ENCODE data around the gene EFCC1. TPM values are rescaled to one million over a fixed set of nuclear protein-coding genes. Genes with fewer than 3 reads are reported as not detected.
"Not testable (repeated sequence)": the region's sequence is repeated elsewhere in the genome, so short reads cannot be mapped to it uniquely, and the experiment has no call there.

The EFCC1 gene
- total RNA-seq, 2 experiments from 2014 or later, result not detected

DNA sequence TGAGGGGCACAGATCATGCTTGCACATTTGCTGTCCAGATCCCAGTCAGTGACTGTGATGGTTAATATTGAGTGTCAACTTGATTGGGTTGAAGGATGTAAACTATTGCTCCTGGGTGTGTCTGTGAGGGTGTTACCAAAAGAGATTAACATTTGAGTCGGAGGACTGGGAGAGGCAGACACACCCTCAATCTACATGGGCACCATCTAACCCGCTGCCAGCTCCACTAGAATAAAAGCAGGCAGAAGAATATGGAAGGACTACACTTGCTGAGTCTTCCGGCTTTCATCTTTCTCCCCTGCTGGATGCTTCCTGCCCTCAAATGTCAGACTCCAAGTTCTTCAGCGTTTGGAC is 64.6 kb downstream of the EFCC1 start:
- intact Hi-C loops (cut with micrococcal nuclease; ENCODE audit: unreplicated experiment), result no loop called here
- Histone ChIP-seq H4K20me1 (ENCODE audit: insufficient read depth, low read length) (no peaks in the 10 kb centered on the region), H3K4me2 (ENCODE audit: low read length) (no peak overlapping the region), H3K27ac (ENCODE audit: low read depth, low read length, poor library complexity, severe bottlenecking) (no peak overlapping the region), H3K79me2 (ENCODE audit: insufficient read depth, low read depth, low read length) (no peaks in the 10 kb centered on the region), H2AFZ (ENCODE audit: low read length) (no peak overlapping the region), H3K36me3 (ENCODE audit: insufficient read depth, low read length) (no peaks in the 10 kb centered on the region), H3K4me3 (ENCODE audit: low read depth, low read length, poor library complexity, severe bottlenecking) (no peak overlapping the region), H3K9me2 (ENCODE audit: insufficient read depth, low read length) (no peaks in the 10 kb centered on the region), H3K4me1 (ENCODE audit: insufficient read depth, low read length, poor library complexity, severe bottlenecking) (peaks cover under 1% of the 10 kb centered on the region), H3K9me3 (ENCODE audit: low read length) (no peaks in the 10 kb centered on the region)
- TF ChIP-seq, protein P1, sequence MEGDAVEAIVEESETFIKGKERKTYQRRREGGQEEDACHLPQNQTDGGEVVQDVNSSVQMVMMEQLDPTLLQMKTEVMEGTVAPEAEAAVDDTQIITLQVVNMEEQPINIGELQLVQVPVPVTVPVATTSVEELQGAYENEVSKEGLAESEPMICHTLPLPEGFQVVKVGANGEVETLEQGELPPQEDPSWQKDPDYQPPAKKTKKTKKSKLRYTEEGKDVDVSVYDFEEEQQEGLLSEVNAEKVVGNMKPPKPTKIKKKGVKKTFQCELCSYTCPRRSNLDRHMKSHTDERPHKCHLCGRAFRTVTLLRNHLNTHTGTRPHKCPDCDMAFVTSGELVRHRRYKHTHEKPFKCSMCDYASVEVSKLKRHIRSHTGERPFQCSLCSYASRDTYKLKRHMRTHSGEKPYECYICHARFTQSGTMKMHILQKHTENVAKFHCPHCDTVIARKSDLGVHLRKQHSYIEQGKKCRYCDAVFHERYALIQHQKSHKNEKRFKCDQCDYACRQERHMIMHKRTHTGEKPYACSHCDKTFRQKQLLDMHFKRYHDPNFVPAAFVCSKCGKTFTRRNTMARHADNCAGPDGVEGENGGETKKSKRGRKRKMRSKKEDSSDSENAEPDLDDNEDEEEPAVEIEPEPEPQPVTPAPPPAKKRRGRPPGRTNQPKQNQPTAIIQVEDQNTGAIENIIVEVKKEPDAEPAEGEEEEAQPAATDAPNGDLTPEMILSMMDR (conservative IDR thresholded peaks at IDR 0.05; ENCODE audit: low read length), result no peak
- no peak for TF ChIP-seq EZH2phosphoT487 (IDR thresholded peaks at IDR 0.05; ENCODE audit: borderline replicate concordance, low read depth, low read length)
- ChIA-PET CTCF (ENCODE audit: unreplicated experiment) (no interaction called here), POLR2A (no interaction called here)
- no peak for DNase-seq (ENCODE audit: low spot score)
- no TSS peak for BruUV-seq (replicated peaks)

DNA sequence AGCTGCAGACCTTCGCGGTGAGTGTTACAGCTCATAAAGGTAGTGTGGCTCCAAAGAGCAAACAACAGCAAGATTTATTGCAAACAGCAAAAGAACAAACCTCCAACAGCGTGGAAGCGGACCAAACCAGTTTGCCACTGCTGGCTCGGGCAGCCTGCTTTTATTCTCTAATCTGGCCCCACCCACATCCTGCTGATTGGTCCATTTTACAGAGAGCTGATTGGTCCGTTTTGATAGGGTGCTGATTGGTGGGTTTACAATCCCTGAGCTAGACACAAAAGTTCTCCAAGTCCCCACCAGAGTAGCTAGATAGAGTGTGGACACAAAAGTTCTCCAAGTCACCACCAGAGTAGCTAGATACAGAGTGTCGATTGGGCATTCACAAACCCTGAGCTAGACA is 66.6 kb downstream of the EFCC1 start:
- BruUV-seq (replicated peaks); H3K4me1 ChIP-seq (ENCODE audit: insufficient read depth, low read length, poor library complexity, severe bottlenecking); H3K27ac ChIP-seq (ENCODE audit: low read depth, low read length, poor library complexity, severe bottlenecking); H3K79me2 ChIP-seq (ENCODE audit: insufficient read depth, low read depth, low read length); CTCF ChIA-PET (ENCODE audit: unreplicated experiment); DNase-seq (ENCODE audit: low spot score); H3K4me2 ChIP-seq (ENCODE audit: low read length); H3K9me2 ChIP-seq (ENCODE audit: insufficient read depth, low read length); intact Hi-C loops (cut with micrococcal nuclease; ENCODE audit: unreplicated experiment); H3K36me3 ChIP-seq (ENCODE audit: insufficient read depth, low read length); H4K20me1 ChIP-seq (ENCODE audit: insufficient read depth, low read length); H3K4me3 ChIP-seq (ENCODE audit: low read depth, low read length, poor library complexity, severe bottlenecking); H2AFZ ChIP-seq (ENCODE audit: low read length); H3K9me3 ChIP-seq (ENCODE audit: low read length): not testable (repeated sequence)
- POLR2A ChIA-PET, result interaction anchor here (0.8 kb wide), 1 partner anchor 51 kb away, joined by 4 read pairs; no protein-coding TSS in a partner anchor

DNA sequence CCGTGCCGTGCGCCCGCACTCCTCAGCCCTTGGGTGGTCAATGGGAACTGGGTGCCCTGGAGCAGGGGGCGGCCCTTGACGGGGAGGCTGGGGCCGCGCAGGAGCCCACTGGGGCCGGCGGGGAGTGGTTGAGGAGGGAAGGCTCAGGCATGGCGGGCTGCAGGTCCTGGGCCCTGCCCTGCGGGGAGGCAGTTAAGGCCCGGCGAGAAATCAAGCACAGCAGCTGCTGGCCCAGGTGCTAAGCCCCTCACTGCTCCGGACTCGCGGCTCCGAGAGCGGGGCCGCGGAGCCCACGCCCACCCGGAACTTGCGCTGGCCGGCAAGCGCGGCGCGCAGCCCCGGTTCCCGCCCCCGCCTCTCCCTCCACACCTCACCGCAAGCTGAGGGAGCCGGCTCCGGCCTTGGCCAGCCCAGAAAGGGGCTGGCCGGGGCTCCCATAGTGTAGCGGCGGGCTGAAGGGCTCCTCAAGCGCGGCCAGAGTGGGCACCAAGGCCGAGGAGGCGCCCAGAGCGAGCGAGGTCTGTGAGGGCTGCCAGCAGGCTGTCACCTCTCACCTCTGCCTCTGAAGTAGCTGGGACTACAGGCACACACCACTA is 67.3 kb downstream of the EFCC1 start:
- H2AFZ ChIP-seq (ENCODE audit: low read length), result no peak overlapping the region
- intact Hi-C loops (cut with micrococcal nuclease; ENCODE audit: unreplicated experiment), result no loop called here
- no peak overlapping the region for H3K4me2 ChIP-seq (ENCODE audit: low read length)

DNA sequence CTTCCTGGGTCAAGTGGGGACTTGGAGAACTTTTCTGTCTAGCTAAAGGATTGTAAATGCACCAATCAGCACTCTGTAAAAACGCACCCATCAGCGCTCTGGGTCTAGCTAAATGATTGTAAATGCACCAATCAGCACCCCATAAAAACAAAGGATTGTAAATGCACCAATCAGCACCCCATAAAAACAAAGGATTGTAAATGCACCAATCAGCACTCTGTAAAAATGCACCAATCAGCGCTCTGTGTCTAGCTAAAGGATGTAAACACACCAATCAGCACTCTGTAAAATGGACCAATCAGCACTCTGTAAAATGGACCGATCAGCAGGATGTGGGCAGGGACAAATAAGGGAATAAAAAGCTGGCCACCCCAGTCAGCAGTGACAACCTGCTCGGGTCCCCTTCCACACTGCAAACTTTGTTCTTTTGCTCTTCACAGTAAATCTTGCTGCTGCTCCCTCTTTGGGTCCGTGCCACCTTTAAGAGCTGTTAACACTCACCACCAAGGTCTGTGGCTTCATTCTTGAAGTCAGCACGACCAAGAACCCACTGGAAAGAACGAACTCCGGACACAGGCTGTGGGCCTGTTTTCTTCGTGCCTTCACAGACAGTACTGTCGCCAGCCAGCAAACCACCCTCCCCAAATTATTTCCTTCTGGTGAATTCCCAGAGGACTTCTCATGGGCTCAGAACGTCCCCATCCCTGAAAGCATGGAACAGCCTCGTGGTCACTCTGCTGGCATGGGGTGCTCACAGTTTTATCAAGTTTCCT is 68.4 kb downstream of the EFCC1 start:
- intact Hi-C loops (cut with micrococcal nuclease; ENCODE audit: unreplicated experiment); H2AFZ ChIP-seq (ENCODE audit: low read length); H3K4me1 ChIP-seq (ENCODE audit: insufficient read depth, low read length, poor library complexity, severe bottlenecking); CTCF ChIA-PET (ENCODE audit: unreplicated experiment); H3K9me3 ChIP-seq (ENCODE audit: low read length); H3K4me3 ChIP-seq (ENCODE audit: low read depth, low read length, poor library complexity, severe bottlenecking); BruUV-seq (replicated peaks); H4K20me1 ChIP-seq (ENCODE audit: insufficient read depth, low read length); DNase-seq (ENCODE audit: low spot score); H3K27ac ChIP-seq (ENCODE audit: low read depth, low read length, poor library complexity, severe bottlenecking); H3K36me3 ChIP-seq (ENCODE audit: insufficient read depth, low read length); H3K4me2 ChIP-seq (ENCODE audit: low read length); H3K79me2 ChIP-seq (ENCODE audit: insufficient read depth, low read depth, low read length); H3K9me2 ChIP-seq (ENCODE audit: insufficient read depth, low read length): not testable (repeated sequence)
- POLR2A ChIA-PET, result interaction anchor here (0.5 to 1.1 kb wide), 4 partner anchors 10 to 364 kb away, joined by 3 to 5 read pairs (median 3); partner anchors contain the start of gene GP9

More for the DNA sequence above, 67.3 kb downstream of the EFCC1 start:
- TF ChIP-seq EZH2phosphoT487 (IDR thresholded peaks at IDR 0.05; ENCODE audit: borderline replicate concordance, low read depth, low read length), result no peak
- TF ChIP-seq, protein P1 (conservative IDR thresholded peaks at IDR 0.05; ENCODE audit: low read length), result no peak
- BruUV-seq (replicated peaks), result no TSS peak
- Histone ChIP-seq H3K79me2 (ENCODE audit: insufficient read depth, low read depth, low read length) (no peaks in the 10 kb centered on the region), H3K4me1 (ENCODE audit: insufficient read depth, low read length, poor library complexity, severe bottlenecking) (no peaks in the 10 kb centered on the region), H3K9me3 (ENCODE audit: low read length) (no peaks in the 10 kb centered on the region), H3K27ac (ENCODE audit: low read depth, low read length, poor library complexity, severe bottlenecking) (no peak overlapping the region), H3K36me3 (ENCODE audit: insufficient read depth, low read length) (no peaks in the 10 kb centered on the region), H3K4me3 (ENCODE audit: low read depth, low read length, poor library complexity, severe bottlenecking) (no peak overlapping the region), H4K20me1 (ENCODE audit: insufficient read depth, low read length) (no peaks in the 10 kb centered on the region), H3K9me2 (ENCODE audit: insufficient read depth, low read length) (no peaks in the 10 kb centered on the region)
- ChIA-PET POLR2A (interaction anchor here (0.5 to 1.1 kb wide), 3 partner anchors 8 to 372 kb away, joined by 3 to 5 read pairs (median 3); partner anchors contain the start of gene GP9), CTCF (ENCODE audit: unreplicated experiment) (no interaction called here)
- no peak for DNase-seq (ENCODE audit: low spot score)

Data from OCI-LY7 (cell line).